ENCODE data around the gene MT1F. TPM values are rescaled to one million over a fixed set of nuclear protein-coding genes. Genes with fewer than 3 reads are reported as not detected.
"Not testable (repeated sequence)": the region's sequence is repeated elsewhere in the genome, so short reads cannot be mapped to it uniquely, and the experiment has no call there.

MT1F gene
- polyA plus RNA-seq, 1 donor from 2014 or later = 1.8 TPM

DNA sequence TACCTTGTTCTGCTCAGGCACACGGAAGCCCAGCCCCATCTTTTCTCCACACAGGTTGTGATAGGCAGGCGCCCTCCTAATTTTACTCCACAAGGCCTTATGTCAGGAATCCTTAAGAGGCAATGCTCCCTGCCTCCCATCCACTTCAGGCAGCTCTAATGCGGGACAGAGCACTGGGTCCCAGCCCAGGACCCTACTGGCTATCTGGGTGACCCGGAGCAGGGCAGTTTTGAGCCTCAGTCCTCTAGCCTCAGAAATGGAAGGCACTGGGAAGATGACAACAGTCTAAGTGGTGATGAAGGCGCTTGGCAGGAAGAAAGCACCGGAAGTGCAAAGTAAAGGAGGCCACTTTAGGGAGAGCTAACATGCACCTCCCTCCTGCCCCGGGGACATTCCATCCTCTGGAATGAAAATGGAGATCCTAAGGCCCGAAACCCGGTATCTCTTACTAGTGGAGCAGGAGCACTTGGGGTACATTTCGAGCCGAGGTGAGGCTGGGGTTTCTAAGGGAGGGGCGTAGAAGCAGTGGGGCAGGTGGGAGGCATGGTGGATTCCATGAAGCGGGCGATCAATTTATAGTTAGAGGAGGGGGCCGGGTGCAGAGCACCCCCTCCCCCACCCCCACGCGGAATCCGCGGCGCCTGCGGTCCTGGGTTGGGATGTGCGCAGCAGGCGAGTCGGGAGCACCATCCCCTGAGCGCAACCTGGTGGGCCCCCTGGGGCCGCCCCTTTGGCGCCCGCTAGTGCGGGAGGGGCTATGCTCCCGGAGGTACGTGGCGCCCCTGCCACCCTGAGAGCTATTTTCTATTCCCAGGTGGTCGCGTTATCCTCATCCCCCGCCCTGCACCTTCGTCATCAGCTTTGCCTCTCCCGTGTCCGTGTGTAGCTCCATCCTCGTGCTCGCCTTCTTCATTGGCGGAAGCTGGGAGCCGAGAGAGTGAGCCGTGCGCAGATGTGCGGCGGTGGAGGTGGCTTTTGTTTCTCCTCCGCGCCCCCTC lies 4.9 kb downstream of the MT1F start:
- Histone ChIP-seq H4K20me1 (ENCODE audit: insufficient read depth) (no peaks in the 10 kb centered on the region), H2AFZ (ENCODE audit: low read depth, low read length) (peak overlapping the region; percentile 13), H3K9me3 (ENCODE audit: low read length) (no peaks in the 10 kb centered on the region), H3K36me3 (ENCODE audit: insufficient read depth, low read length) (no peaks in the 10 kb centered on the region), H3F3A (ENCODE audit: insufficient read depth, low read length, poor library complexity, severe bottlenecking) (no peaks in the 10 kb centered on the region), H3K27me3 (ENCODE audit: insufficient read depth, low read depth, low read length) (peaks cover 100% of the 10 kb centered on the region), H3K27ac (ENCODE audit: low read length) (no peak overlapping the region), H3K9ac (ENCODE audit: low read length) (peak overlapping the region; percentile 48), H3K4me2 (ENCODE audit: low read length) (peak overlapping the region; percentile 48), H3K79me2 (replicated peaks; ENCODE audit: insufficient read depth, low read length) (no peaks in the 10 kb centered on the region), H3K9me2 (ENCODE audit: insufficient read depth, low read length) (no peaks in the 10 kb centered on the region), H3K4me3 (ENCODE audit: low read length) (peak overlapping the region; percentile 68)
- TF ChIP-seq EP300 (conservative IDR thresholded peaks at IDR 0.05; ENCODE audit: poor library complexity, severe bottlenecking) = no peak
- peak; percentile 35 for TF ChIP-seq MXI1 (conservative IDR thresholded peaks at IDR 0.05; ENCODE audit: poor library complexity, severe bottlenecking)
- TF ChIP-seq TAF1 (IDR thresholded peaks at IDR 0.05; ENCODE audit: low read depth) = no peak
- TF ChIP-seq POLR2AphosphoS5 (IDR thresholded peaks at IDR 0.05) = peak; percentile 28
- TF ChIP-seq, protein P1, sequence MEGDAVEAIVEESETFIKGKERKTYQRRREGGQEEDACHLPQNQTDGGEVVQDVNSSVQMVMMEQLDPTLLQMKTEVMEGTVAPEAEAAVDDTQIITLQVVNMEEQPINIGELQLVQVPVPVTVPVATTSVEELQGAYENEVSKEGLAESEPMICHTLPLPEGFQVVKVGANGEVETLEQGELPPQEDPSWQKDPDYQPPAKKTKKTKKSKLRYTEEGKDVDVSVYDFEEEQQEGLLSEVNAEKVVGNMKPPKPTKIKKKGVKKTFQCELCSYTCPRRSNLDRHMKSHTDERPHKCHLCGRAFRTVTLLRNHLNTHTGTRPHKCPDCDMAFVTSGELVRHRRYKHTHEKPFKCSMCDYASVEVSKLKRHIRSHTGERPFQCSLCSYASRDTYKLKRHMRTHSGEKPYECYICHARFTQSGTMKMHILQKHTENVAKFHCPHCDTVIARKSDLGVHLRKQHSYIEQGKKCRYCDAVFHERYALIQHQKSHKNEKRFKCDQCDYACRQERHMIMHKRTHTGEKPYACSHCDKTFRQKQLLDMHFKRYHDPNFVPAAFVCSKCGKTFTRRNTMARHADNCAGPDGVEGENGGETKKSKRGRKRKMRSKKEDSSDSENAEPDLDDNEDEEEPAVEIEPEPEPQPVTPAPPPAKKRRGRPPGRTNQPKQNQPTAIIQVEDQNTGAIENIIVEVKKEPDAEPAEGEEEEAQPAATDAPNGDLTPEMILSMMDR (IDR thresholded peaks at IDR 0.05; ENCODE audit: poor library complexity, severe bottlenecking) = no peak

DNA sequence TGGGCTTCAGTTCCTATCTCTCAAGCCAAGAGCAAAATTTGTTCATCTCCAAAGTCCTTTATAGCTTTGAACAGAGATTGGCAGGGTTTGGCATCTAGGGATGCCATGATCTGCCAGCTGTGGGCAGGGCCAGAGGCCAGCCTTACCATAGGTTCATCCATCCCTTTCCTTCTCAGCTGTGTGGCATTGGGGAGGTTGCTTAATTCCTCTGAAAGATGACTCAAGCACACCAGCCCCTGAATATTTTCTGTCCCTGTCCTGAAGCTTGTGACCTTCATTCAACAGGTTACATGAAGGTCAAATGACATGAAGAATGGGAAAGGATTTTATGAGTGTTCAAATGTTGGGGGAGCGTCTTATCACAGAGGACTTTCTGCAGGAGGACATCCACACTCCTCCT lies 6.7 kb downstream of the MT1F start:
- peaks cover 100% of the 10 kb centered on the region for H3K27me3 ChIP-seq (ENCODE audit: insufficient read depth, low read depth, low read length)
- no peak overlapping the region for H2AFZ ChIP-seq (ENCODE audit: low read depth, low read length)
- H3K4me3 ChIP-seq (ENCODE audit: low read length) = no peak overlapping the region
- H3F3A ChIP-seq (ENCODE audit: insufficient read depth, low read length, poor library complexity, severe bottlenecking) = no peaks in the 10 kb centered on the region
- no peaks in the 10 kb centered on the region for H4K20me1 ChIP-seq (ENCODE audit: insufficient read depth)
- H3K9me3 ChIP-seq (ENCODE audit: low read length) = no peaks in the 10 kb centered on the region
- no peaks in the 10 kb centered on the region for H3K79me2 ChIP-seq (replicated peaks; ENCODE audit: insufficient read depth, low read length)
- H3K4me2 ChIP-seq (ENCODE audit: low read length) = no peak overlapping the region
- no peaks in the 10 kb centered on the region for H3K36me3 ChIP-seq (ENCODE audit: insufficient read depth, low read length)
- H3K9ac ChIP-seq (ENCODE audit: low read length) = no peak overlapping the region
- TF ChIP-seq, protein P2, sequence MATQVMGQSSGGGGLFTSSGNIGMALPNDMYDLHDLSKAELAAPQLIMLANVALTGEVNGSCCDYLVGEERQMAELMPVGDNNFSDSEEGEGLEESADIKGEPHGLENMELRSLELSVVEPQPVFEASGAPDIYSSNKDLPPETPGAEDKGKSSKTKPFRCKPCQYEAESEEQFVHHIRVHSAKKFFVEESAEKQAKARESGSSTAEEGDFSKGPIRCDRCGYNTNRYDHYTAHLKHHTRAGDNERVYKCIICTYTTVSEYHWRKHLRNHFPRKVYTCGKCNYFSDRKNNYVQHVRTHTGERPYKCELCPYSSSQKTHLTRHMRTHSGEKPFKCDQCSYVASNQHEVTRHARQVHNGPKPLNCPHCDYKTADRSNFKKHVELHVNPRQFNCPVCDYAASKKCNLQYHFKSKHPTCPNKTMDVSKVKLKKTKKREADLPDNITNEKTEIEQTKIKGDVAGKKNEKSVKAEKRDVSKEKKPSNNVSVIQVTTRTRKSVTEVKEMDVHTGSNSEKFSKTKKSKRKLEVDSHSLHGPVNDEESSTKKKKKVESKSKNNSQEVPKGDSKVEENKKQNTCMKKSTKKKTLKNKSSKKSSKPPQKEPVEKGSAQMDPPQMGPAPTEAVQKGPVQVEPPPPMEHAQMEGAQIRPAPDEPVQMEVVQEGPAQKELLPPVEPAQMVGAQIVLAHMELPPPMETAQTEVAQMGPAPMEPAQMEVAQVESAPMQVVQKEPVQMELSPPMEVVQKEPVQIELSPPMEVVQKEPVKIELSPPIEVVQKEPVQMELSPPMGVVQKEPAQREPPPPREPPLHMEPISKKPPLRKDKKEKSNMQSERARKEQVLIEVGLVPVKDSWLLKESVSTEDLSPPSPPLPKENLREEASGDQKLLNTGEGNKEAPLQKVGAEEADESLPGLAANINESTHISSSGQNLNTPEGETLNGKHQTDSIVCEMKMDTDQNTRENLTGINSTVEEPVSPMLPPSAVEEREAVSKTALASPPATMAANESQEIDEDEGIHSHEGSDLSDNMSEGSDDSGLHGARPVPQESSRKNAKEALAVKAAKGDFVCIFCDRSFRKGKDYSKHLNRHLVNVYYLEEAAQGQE (IDR thresholded peaks at IDR 0.05; ENCODE audit: borderline replicate concordance) = no peak
- TF ChIP-seq, protein P1 (IDR thresholded peaks at IDR 0.05; ENCODE audit: poor library complexity, severe bottlenecking) = no peak
- TF ChIP-seq MXI1 (conservative IDR thresholded peaks at IDR 0.05; ENCODE audit: poor library complexity, severe bottlenecking) = no peak
- TF ChIP-seq TAF1 (IDR thresholded peaks at IDR 0.05; ENCODE audit: low read depth) = no peak
- TF ChIP-seq EP300 (conservative IDR thresholded peaks at IDR 0.05; ENCODE audit: poor library complexity, severe bottlenecking) = no peak
- TF ChIP-seq SMC3 (conservative IDR thresholded peaks at IDR 0.05; ENCODE audit: poor library complexity) = no peak
- TF ChIP-seq EZH2 (IDR thresholded peaks at IDR 0.05; ENCODE audit: borderline replicate concordance, insufficient read depth, low read length, poor library complexity, severe bottlenecking) = no peak
- TF ChIP-seq RAD21 (conservative IDR thresholded peaks at IDR 0.05) = no peak
- TF ChIP-seq POLR2AphosphoS5 (IDR thresholded peaks at IDR 0.05) = no peak
- H3K9me2 ChIP-seq (ENCODE audit: insufficient read depth, low read length) = no peaks in the 10 kb centered on the region
- H3K27ac ChIP-seq (ENCODE audit: low read length) = no peak overlapping the region

DNA sequence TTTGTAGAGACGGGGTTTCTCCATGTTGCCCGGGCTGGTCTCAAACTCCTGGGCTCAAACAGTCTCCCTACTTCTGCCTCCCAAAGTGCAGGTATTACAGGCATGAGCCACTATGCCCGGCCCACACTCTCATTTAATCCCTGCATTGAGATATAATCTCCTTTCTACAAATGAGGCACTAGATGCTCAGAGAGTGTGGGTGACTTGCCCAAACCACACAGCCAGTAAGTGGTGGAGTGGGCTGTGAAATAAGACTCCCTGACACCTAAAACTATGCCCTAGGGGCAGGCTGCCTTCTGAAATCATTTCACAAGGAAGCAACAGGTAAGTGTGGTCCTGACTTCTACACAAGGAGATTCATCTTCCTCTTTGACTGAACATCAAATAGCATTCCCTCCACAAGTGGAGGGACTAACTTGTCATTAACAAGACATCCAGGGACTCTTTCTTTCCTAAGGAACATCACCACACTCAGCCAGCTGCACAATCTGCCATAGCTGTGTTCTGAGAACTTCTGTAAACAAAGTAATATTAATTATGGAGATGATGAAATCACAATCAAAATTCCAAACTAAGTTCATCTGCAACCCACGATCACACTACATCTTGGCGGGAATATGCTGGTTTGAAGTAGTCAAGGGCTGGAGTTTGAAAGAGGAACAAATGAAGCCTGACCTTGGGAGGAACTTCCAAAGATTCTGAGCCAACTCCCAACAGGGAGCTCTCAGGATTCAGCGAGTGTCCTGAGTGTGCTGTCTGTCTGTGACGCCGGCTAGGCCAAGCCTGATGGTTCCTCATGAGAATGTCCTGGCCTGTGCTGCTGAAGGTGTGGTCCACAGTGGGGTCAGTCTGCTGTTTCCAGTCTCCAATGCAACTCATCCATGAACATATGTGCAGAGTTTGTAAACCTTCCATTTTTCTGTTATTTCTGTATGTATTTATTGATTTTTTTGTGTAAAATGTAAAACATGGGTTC lies 7.8 kb downstream of the MT1F start:
- not testable (repeated sequence) for H3K9ac ChIP-seq (ENCODE audit: low read length); H3F3A ChIP-seq (ENCODE audit: insufficient read depth, low read length, poor library complexity, severe bottlenecking); H3K4me3 ChIP-seq (ENCODE audit: low read length); H3K36me3 ChIP-seq (ENCODE audit: insufficient read depth, low read length); H3K9me2 ChIP-seq (ENCODE audit: insufficient read depth, low read length); H4K20me1 ChIP-seq (ENCODE audit: insufficient read depth); H3K4me2 ChIP-seq (ENCODE audit: low read length); H3K79me2 ChIP-seq (replicated peaks; ENCODE audit: insufficient read depth, low read length); H3K27ac ChIP-seq (ENCODE audit: low read length); H3K9me3 ChIP-seq (ENCODE audit: low read length); H2AFZ ChIP-seq (ENCODE audit: low read depth, low read length)
- H3K27me3 ChIP-seq (ENCODE audit: insufficient read depth, low read depth, low read length) = peaks cover 100% of the 10 kb centered on the region

Data from neural cell (in vitro differentiated cells).